Measurements from ENCODE around the gene CAT. TPM values are rescaled to one million over a fixed set of nuclear protein-coding genes. Genes with fewer than 3 reads are reported as not detected.

Gene CAT
- total and polyA plus RNA-seq, 9 of the 15 experiments (the other 6 are each of a cell fraction or from before 2014, with no cell fraction given) = 86.7 to 183 (median 114) TPM

GRCh38 chr11:34480314-34480713 lies 41.6 kb downstream of the CAT start:
- Histone ChIP-seq H2AFZ (ENCODE audit: low read depth, low read length) (no peak overlapping the region), H3K27me3 (ENCODE audit: control insufficient read depth in 2 of 2, insufficient read depth in 2 of 2, low read length in 2 of 2) (peaks cover 14 to 21% of the 10 kb centered on the region in 2 experiments), H3K79me2 (ENCODE audit: control insufficient read depth, insufficient read depth, low read length) (no peaks in the 10 kb centered on the region), H3K36me3 (ENCODE audit: control insufficient read depth, insufficient read depth, low read length) (no peaks in the 10 kb centered on the region), H4K20me1 (replicated peaks; ENCODE audit: control insufficient read depth, insufficient read depth, low read length) (no peaks in the 10 kb centered on the region), H3K4me1 (replicated peaks in 1 of 2; ENCODE audit: control insufficient read depth in 2 of 2, insufficient read depth in 2 of 2, low read length in 2 of 2) (no peaks in the 10 kb centered on the region), H3K9me1 (ENCODE audit: control insufficient read depth, insufficient read depth, low read length) (no peaks in the 10 kb centered on the region), H3K27ac (ENCODE audit: extremely low read depth, low read depth, low read length) (no peak overlapping the region), H3K9me3 (replicated peaks; ENCODE audit: control insufficient read depth, insufficient read depth, low read depth, low read length) (no peaks in the 10 kb centered on the region), H3K4me2 (ENCODE audit: insufficient read depth, low read length) (no peak overlapping the region), H3K4me3 (no peak overlapping the region), H3K9ac (ENCODE audit: insufficient read depth in 1 of 2, low read depth in 2 of 2, low read length in 2 of 2) (no peak overlapping the region)
- no TSS peak for BruUV-seq (replicated peaks)
- no peak for FAIRE-seq
- ChIA-PET POLR2A (interaction anchor here (0.6 kb wide), 1 partner anchor 84 kb away, joined by 3 read pairs; no protein-coding TSS in a partner anchor), CTCF (ENCODE audit: low intra/inter-chr PET ratio) (no interaction called here)
- no peak for DNase-seq (ENCODE audit: extremely low read depth in 1 of 4, low spot score in 3 of 4)
- no peak for ATAC-seq
- WGBS (ENCODE audit: insufficient coverage, low coverage, missing lambda C conversion rate) = 0% methylated on average over 3 of the region's 3 CpGs
- TF ChIP-seq HSF4 (CRISPR knock-in tag; IDR thresholded peaks at IDR 0.05; ENCODE audit: borderline replicate concordance) = no peak
- TF ChIP-seq ZBTB9 (CRISPR knock-in tag; IDR thresholded peaks at IDR 0.05) = no peak
- TF ChIP-seq ZNF224 (CRISPR knock-in tag; IDR thresholded peaks at IDR 0.05) = no peak
- in situ Hi-C loops (cut with MboI) = loop anchor here (25.0 kb wide), 1 partner anchor 668 kb away; no protein-coding TSS in a partner anchor
- intact Hi-C loops (cut with micrococcal nuclease) = no loop called here

GRCh38 chr11:34481307-34481706 lies 42.6 kb downstream of the CAT start:
- Histone ChIP-seq H3K4me3 (no peak overlapping the region), H3K27ac (ENCODE audit: extremely low read depth, low read depth, low read length) (no peak overlapping the region), H3K4me2 (ENCODE audit: insufficient read depth, low read length) (no peak overlapping the region), H3K9me1 (ENCODE audit: control insufficient read depth, insufficient read depth, low read length) (no peaks in the 10 kb centered on the region), H3K27me3 (ENCODE audit: control insufficient read depth in 2 of 2, insufficient read depth in 2 of 2, low read length in 2 of 2) (peaks cover 14 to 21% of the 10 kb centered on the region in 2 experiments), H3K36me3 (ENCODE audit: control insufficient read depth, insufficient read depth, low read length) (no peaks in the 10 kb centered on the region), H3K9me3 (replicated peaks; ENCODE audit: control insufficient read depth, insufficient read depth, low read depth, low read length) (no peaks in the 10 kb centered on the region), H4K20me1 (replicated peaks; ENCODE audit: control insufficient read depth, insufficient read depth, low read length) (no peaks in the 10 kb centered on the region), H3K9ac (ENCODE audit: insufficient read depth in 1 of 2, low read depth in 2 of 2, low read length in 2 of 2) (no peak overlapping the region), H3K4me1 (replicated peaks in 1 of 2; ENCODE audit: control insufficient read depth in 2 of 2, insufficient read depth in 2 of 2, low read length in 2 of 2) (no peaks in the 10 kb centered on the region), H3K79me2 (ENCODE audit: control insufficient read depth, insufficient read depth, low read length) (no peaks in the 10 kb centered on the region), H2AFZ (ENCODE audit: low read depth, low read length) (no peak overlapping the region)
- 2% methylated on average over 3 of the region's 3 CpGs for WGBS (ENCODE audit: insufficient coverage, low coverage, missing lambda C conversion rate)
- ChIA-PET CTCF (ENCODE audit: low intra/inter-chr PET ratio) (no interaction called here), POLR2A (no interaction called here)
- in situ Hi-C loops (cut with MboI) = loop anchor here (25.0 kb wide), 1 partner anchor 669 kb away; no protein-coding TSS in a partner anchor
- intact Hi-C loops (cut with micrococcal nuclease) = no loop called here
- FAIRE-seq (no peak), DNase-seq (ENCODE audit: extremely low read depth in 1 of 4, low spot score in 3 of 4) (no peak), ATAC-seq (no peak)
- BruUV-seq (replicated peaks) = no TSS peak
- TF ChIP-seq UBTF (IDR thresholded peaks at IDR 0.05; ENCODE audit: borderline replicate concordance in 1 of 2, low read depth in 2 of 2, low read length in 2 of 2) (no peak), ATF6 (CRISPR knock-in tag; IDR thresholded peaks at IDR 0.05) (no peak), MCM5 (IDR thresholded peaks at IDR 0.05; ENCODE audit: low read depth) (no peak), MAFG (tag; conservative IDR thresholded peaks at IDR 0.05) (no peak), ZNF311 (CRISPR knock-in tag; IDR thresholded peaks at IDR 0.05) (no peak), PTRF (tag; IDR thresholded peaks at IDR 0.05) (no peak), SMAD4 (CRISPR knock-in tag; conservative IDR thresholded peaks at IDR 0.05) (no peak), SMAD1 (IDR thresholded peaks at IDR 0.05; ENCODE audit: low read depth, low read length, partially characterized antibody) (no peak)
